Retinal pigment epithelial cell (primary cell): ENCODE measurements around the gene ATPAF1.

Experiments
- DNase-seq: peaks from one replicate; pipeline ENCODE4 v3.0.0-alpha.2; 2010; ENCODE audit warnings: low read depth
- H3K4me3 ChIP-seq: 2 replicates; pipeline ENCODE4 v1.5.1; 2011; ENCODE audit warnings: mild to moderate bottlenecking, low read length, control low read depth, moderate library complexity
- TF ChIP-seq, protein P1 (sequence below): conservative IDR thresholded peaks from 2 replicates; pipeline ENCODE4 v1.5.1; 2011; ENCODE audit warnings: low read depth, low read length, control low read depth, inconsistent platforms

Gene ATPAF1

DNA sequence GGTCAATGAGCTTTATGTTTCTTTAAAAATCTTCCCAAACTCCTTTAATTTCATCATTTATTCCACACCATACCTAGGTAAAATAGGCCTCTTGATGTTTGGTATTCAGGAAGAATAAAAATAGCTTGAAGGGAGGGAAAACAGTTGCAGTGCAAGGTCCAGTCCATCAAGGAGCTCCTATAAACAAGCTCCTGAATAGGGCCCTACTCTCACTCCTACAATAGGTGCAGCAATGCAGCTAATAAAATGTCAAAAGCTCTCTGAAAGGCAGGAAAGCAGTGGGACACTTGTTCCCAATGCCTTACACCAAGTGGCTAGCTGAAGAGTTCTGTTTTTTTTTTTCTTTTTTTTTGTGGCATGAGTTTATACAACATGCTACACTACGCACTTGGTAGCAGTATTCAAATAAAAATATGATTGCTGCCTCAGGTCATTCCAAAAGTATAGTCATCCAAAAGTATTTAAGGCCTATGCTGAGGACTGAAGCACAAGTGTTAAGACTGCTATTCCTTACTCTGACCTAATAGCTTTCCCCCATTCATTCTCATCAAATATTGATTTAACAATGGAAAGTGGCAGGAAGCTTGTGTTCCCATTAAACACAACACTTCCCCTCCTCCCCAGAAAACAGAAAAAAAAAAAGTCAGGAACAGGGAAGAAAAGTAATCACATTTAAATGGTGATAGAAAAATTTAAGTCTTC, 13.3 kb upstream of the ATPAF1 start:
- TF ChIP-seq, protein P1, sequence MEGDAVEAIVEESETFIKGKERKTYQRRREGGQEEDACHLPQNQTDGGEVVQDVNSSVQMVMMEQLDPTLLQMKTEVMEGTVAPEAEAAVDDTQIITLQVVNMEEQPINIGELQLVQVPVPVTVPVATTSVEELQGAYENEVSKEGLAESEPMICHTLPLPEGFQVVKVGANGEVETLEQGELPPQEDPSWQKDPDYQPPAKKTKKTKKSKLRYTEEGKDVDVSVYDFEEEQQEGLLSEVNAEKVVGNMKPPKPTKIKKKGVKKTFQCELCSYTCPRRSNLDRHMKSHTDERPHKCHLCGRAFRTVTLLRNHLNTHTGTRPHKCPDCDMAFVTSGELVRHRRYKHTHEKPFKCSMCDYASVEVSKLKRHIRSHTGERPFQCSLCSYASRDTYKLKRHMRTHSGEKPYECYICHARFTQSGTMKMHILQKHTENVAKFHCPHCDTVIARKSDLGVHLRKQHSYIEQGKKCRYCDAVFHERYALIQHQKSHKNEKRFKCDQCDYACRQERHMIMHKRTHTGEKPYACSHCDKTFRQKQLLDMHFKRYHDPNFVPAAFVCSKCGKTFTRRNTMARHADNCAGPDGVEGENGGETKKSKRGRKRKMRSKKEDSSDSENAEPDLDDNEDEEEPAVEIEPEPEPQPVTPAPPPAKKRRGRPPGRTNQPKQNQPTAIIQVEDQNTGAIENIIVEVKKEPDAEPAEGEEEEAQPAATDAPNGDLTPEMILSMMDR: no peak
- no peak for DNase-seq
- H3K4me3 ChIP-seq: no peak overlapping the region

DNA sequence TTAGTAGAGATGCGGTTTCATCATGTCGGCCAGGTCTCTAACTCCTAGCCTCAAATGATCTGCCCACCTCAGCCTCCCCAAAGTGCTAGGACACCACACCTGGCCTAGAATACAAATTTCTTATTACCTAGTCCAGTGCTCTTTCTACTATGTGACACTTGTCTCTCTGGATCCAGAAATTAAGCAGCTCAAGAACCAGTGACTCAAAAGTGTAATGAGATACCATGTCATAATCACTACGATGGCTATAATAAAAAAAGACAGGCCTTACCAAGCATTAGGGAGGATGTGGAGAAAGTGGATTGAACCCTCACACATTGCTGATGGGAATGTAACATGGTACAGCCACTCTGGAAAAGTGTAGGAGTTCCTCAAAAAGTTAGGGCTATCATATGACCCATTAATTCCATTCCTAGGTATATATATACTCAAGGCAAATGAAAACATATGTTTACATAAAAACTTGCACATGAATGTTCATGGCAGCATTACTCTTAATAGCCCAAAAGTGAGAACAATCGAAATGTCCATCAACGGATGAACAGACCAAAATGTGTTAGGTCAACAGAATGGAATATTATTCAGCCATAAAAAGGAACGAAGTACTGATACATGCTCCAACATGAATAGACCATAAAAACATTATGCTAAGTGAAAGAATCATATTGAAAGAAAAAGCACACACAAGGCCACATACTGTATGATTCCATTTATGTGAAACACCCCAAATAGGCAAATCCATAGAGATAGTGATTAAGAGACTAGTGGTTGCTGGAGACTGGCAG, 11.8 kb upstream of the ATPAF1 start:
- no peak for DNase-seq
- H3K4me3 ChIP-seq: no peak overlapping the region
- TF ChIP-seq, protein P1: no peak

- TF ChIP-seq, protein P1: no peak
- DNase-seq: no peak
- H3K4me3 ChIP-seq: no peak overlapping the region
Observed at GRCh38 chr1:46677339-46677738, 9.2 kb upstream of the ATPAF1 start.

- H3K4me3 ChIP-seq: no peak overlapping the region
- no peak for DNase-seq
- TF ChIP-seq, protein P1: no peak
Observed at GRCh38 chr1:46676531-46676930, 8.4 kb upstream of the ATPAF1 start.

- TF ChIP-seq, protein P1: no peak
- no peak overlapping the region for H3K4me3 ChIP-seq
- no peak for DNase-seq
Observed at GRCh38 chr1:46675549-46676314, 7.6 kb upstream of the ATPAF1 start.

DNA sequence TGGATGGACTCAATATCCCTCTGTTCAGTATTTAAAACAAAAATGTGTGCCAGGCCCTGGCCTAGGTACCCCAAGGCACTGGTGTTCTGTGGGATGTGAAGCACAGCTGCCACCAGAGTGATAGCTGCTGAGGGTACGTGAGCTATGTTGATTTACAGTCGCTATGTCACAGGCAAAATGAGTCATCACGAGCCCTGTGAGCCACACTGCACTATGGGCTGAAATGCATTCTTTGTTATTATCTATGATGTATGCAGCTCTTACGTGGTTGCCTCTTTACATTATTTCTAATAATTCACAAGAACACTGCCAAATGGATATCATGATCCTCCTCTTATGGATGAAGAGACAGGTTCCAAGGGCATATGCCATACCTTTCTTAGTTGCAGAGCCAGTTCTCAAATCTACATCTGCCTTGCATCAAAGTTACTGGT, 5.6 kb upstream of the ATPAF1 start:
- DNase-seq: no peak
- H3K4me3 ChIP-seq: no peak overlapping the region
- TF ChIP-seq, protein P1: no peak
